Fibroblast of mammary gland (primary cell): ENCODE measurements around the gene BCL2A1.

Experiments
- DNase-seq: peaks from one replicate; pipeline ENCODE4 v3.0.0-alpha.2; 2010; ENCODE audit warnings: low read depth
- H3K4me3 ChIP-seq: 2 replicates; pipeline ENCODE4 v1.5.1; 2011; ENCODE audit warnings: low read depth, mild to moderate bottlenecking, low read length, moderate library complexity; ENCODE audit not compliant: control insufficient read depth
- CTCF ChIP-seq: conservative IDR thresholded peaks from 2 replicates; pipeline ENCODE4 v1.5.1; 2011; ENCODE audit warnings: low read depth, low read length, inconsistent platforms; ENCODE audit not compliant: control insufficient read depth, insufficient read depth

The BCL2A1 gene

GRCh38 chr15:79978260-79978654, 7.3 kb upstream of the BCL2A1 start:
- no peak for DNase-seq
- TF ChIP-seq CTCF = no peak
- H3K4me3 ChIP-seq = no peak overlapping the region

DNA sequence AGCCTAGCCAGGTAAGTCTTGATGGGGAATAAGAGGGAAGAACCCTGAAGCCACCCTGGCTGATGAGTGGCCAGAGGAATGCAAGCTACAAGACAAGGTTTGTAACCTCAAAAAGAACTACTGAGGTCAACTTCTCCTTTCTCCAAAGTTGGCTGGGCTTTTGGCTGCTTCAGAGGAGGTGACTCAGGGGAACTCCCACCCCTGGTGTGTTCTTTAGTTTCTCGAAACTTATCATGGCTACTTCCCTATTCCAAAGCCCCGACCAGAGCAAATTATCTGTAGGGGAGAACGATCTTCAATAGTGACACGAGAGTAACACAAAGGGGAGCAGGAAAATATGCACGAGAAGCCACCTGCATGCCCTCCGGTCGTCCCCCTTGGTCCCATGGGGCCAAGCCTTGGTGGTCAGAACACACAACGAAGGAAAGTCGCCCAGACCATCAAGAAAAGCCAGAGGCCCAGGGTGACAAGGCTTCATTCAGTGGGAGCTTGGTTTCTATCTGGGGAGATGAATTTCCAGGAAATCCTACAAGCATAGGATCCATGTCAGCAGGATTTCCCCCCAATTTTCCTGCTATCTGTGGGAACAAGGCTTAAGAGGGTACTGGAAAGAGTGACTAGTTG, 6.5 kb upstream of the BCL2A1 start:
- peak; percentile 46 for DNase-seq
- no peak for TF ChIP-seq CTCF
- H3K4me3 ChIP-seq = no peak overlapping the region

DNA sequence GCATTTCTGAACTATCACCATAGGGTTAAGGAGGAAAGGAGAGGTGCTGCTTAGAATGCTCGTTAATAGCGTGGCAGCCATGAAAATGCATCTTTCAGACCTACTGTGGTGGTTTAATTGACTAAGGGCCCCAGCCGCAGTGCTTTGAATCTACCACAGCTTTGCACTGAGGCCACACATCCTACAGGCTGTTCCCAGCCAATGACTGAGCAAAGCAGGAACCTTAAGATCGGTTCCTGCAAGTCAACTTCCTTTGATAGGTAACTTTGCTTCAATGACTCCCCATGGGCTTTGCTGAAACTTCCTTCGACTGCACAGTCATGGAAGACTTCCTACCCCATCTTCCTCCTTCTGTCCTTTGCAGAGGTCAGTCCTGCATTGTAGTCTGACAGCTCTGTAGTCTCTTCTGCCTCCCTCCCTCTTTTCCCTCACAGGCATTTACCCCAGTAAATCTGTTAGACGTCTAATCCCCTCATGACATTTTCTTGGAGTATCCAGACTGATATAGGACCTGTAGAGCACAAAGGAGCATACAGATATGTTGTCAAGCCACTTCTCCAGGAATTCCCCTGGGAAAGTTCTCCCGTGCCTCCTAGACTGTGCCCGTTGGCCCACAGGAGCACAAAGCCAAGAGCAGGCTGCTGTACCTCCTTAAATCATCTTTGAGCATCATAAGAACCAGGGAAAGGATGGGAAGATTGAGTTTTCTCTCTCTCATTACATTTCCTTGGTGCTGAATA, 2.6 kb upstream of the BCL2A1 start:
- TF ChIP-seq CTCF = no peak
- DNase-seq = no peak
- H3K4me3 ChIP-seq = no peak overlapping the region

- no peak for TF ChIP-seq CTCF
- no peak for DNase-seq
- no peak overlapping the region for H3K4me3 ChIP-seq
These were observed 1.9 kb upstream of the BCL2A1 start for GRCh38 chr15:79972863-79973262.

GRCh38 chr15:79970181-79970580, 815 bp downstream of the BCL2A1 start:
- no peak overlapping the region for H3K4me3 ChIP-seq
- no peak for TF ChIP-seq CTCF

DNA sequence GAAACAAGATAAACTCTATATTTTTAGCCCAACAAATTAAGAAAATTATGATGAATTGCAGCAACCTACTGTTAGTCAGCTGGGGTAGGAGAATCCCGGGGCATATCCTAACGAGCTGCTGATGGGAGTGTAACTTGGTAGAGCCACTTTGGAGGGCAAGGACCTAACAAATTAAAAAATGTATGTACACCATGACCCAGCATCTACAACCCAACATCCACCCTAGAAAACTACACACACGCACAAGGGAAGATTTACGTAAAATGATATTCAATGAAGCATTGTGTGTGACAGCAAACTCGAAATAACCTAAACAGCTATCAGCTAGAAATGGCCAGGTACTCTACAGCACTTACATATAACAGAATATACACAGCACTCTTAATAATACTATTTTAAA, 1.9 kb downstream of the BCL2A1 start:
- H3K4me3 ChIP-seq = no peak overlapping the region
- no peak for TF ChIP-seq CTCF
- no peak for DNase-seq

More at GRCh38 chr15:79970181-79970580, 815 bp downstream of the BCL2A1 start:
- DNase-seq = no peak
